Measurements from ENCODE around the gene CYFIP2.

The CYFIP2 gene

DNA sequence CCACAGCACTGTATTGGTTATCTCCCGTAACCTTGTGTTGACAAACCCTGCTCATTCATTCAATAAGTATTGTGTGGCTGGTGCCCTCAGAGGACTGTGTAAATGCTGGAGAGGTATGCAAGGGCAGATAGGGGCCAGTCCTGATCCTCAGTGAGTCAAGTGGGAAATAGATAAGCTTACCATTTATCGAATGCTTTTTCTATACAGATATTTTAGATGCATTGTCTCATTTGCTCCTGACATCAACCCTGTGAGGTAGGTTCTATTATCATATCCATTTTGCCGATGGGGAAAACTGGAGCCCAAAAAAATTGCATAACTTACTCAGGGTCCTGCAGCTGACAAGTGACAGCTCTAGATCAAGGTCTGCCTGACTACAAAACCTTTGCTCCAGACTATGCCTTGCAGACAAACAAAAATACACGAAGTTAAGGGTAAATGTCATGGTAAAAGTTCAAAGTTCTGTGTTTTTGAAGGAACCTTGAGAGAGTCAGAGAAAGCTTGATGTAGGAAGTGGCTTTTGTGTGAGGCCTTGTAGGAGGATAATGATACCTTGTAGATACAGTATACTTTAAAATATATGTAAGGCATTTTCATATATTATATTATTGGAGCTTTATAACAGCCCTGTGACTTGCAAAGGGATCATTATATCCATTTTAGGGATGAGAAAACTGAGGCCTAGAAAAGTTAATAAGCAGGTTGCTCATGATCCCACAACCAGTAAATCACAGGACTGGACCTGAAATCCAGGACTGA, 22.7 kb downstream of the CYFIP2 start:
- DNase-seq (ENCODE audit: low spot score) = no peak

DNA sequence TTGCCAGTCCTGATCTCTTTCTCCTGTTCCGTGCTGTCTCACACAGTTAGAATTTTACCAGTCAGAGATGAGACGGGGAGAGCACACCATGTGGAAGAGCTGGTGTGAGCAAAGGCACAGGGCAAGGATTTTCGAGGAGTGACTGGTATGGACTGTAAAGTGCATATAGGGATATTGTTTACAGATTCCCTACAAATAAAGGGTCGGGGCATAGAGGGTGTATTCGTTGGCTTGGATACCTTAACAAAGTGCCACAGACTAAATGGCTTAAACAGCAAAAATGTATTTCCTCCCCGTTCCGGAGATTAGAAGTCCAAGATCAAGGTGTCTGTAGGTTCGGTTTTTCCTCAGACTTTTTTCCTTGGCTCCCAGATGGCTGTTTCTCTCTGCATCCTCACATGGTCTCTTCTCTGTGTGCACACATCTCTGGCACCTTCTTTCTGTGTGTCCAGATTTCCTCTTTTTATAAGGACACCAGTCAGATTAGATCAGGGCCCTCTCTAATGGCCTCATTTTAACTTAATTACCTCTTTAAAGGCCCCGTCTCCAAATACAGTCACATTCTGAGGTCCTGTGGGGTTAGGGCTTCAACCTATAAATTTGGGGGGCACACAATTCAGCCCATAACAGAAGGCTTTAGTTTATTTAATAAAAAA, 23.4 kb downstream of the CYFIP2 start:
- no peak for DNase-seq (ENCODE audit: low spot score)

DNA sequence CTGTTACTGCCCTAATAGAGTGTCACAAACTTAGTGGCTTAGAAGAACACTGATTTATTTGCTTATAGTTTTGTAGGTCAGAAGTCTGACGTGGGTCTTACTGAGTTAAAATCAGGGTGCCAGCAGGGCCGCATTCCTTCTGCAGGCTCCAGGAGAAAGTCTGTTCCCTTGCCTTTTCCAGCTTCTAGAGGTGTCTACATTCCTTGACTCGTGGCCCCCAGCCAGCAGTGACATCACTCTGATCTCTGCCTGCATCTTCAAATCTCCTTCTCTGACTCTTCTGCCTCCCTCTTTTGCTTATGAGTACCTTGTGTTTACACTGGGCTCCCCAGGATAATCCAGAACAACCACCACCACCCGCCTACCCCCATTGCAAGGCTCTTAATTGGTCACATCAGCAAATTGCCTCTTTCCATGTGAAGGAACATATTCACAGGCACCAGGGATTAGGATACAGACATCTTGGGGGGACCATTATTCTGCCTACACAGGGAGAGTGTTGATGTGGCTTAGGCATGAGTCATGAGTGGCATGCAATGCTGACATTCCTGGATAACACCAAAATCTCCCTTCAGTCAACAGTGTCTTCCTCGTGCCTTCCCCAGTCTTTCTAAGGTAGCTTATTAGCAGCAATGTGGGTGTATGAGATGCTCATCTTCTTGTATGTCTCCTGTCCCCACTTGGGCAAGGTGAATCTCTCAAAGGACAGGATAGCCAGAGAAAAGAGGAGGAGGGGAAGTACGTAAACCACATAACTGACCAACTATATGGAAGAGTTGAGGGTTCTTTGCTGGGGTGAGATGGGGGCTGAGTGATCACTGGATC, 24.4 kb downstream of the CYFIP2 start:
- no peak for DNase-seq (ENCODE audit: low spot score)

DNA sequence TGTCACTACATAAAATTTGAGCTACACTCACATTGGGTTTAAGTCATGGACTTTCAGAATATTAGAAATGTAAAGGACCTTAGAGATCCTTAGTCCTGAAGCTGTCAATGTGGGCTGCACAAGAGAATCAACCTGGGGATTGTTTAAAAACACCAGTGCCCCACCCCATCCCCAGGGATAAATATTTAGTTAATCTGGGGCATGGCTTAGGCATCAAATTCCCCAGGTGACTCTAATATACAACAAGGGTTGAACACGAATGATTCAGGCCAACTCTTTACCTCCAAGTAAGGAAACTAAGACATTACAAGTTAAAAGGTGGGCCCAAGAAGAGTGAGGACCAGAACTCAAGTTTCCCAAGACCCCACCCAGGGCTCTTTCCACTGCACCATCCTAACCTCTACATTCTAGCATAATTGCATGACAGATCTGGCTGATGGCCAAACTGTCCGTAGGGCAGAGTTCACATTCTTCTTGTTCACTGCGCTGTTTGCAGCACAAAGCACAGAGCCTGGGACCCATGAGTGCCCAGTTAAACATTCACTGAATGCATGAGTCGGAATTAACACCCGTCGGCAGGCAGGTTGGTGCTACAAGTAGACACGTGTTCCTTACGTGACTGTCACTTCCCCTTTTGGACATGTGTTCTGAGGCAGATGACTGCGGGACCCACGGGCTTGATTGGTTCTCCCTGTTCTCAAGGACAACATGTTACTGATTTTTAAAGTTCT, 25.2 kb downstream of the CYFIP2 start:
- DNase-seq (ENCODE audit: low spot score) = no peak

DNA sequence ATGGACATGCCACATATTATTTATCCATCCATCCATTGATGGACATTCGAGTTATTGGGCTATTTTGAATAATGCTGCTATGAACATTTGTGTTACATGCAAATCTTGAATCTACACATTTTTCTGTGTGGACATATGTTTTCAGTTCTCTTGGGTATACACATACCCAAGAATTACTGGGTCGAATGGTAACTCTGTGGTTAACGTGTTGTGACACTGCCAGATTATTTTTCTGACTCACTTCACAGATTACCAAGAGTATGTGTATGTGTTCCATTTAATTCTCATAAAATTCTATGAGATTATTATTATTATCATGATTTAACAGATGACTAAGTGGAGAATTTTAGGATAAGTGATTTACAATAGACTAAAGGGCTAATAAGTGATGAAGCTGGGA, 26.7 kb downstream of the CYFIP2 start:
- DNase-seq (ENCODE audit: low spot score) = no peak

DNA sequence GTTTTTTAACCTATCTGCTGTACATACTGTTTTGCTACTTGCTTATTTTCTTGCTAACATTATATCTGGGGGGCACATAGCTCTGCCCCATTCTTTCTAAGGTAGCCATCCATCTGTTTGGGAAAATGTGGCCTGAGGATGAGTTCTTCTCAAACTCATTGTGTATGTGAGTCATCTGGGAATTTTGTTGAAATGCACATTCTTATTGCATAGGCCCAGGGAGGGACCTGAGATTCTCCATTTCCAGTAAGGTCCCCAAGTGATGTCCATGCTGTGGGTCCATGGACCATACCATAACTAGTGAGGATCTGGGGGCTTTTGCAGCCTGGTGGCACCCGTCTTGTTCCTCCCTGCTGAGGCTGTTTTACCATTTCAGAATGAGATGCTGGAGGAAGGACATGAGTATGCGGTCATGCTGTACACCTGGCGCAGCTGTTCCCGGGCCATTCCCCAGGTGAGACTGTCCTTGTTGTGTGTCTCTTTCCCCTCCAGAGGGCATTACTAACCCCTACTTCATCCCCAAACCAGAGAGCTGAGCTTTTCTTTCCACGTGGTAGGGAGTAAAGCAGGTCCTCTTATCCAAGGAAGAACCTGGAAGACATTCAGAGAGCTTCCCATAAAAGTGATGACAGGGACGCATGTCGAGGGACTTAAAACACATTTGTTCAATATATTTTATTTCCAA, 28.6 kb downstream of the CYFIP2 start:
- no peak for DNase-seq (ENCODE audit: low spot score)

DNA sequence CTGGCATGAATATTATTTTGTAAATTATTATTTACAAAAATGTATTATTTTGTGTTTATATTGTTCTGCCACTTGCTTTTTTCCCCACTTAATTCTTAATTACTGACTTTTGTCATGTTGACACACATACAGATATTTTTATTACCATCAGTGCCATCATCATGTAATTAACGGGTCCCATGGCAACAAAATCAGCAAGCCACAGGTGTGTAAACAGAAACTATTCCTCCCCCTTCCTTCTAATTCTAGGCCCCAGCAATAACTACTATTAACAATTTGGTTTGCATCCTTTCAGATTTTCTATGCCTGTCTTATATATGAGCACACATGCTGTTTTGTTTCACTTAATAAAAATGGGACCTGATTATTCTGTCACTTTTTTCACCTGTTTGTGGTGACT, 29.3 kb downstream of the CYFIP2 start:
- DNase-seq (ENCODE audit: low spot score) = no peak

DNA sequence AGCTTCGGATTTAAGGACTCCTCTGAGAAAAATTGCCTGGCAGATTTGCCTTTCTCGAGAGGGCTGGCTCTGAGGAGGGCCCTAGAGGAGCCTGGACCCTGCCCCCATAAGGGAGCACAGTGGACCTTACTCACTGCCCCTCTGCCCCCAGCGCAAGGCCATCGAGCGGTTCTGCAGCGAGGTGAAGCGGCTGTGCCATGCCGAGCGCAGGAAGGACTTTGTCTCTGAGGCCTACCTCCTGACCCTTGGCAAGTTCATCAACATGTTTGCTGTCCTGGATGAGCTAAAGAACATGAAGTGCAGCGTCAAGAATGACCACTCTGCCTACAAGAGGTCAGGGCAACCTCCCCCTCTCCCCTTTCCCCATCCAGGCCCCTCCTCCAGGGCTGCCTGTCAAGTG, 34.6 kb downstream of the CYFIP2 start:
- DNase-seq (ENCODE audit: low spot score) = no peak

DNA sequence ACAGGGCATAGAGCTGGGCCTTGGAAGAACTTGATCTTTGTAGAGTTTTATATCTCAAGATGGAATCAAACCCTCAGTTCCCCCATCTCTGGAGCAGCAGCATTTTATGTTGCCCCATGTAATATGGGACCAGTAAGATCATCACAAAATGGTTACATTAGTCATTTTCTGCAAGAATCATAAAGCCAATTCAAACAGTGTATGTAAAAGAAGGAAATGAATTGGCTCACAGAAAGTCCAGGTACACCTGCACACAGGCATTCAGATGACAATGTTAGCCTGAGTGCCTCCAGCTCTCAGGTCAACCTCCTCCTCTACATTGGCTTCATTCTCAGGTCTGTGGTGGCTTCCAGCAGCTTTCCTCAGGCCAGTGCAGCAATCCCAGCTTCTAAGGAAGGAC, 35.1 kb downstream of the CYFIP2 start:
- DNase-seq (ENCODE audit: low spot score) = no peak

DNA sequence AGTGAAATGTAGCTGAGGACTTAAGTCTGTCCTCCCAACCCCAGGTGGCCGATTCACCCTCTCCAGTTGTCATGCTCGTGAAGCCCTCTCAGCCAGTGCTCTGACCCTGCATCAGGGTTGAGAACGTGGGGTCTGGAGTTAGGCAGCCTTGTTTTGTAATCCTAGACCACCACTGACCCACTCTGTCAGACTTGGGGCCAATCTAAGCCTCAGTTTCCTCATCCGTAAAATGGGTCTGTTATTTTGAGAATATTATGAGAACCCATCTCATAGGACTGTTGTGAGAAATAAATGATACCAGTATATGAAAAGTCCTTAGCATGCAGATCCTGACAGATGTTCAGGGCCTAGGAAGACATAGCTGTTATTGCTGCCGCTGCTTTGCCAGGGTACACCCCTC, 37.1 kb downstream of the CYFIP2 start:
- DNase-seq (ENCODE audit: low spot score) = no peak

DNA sequence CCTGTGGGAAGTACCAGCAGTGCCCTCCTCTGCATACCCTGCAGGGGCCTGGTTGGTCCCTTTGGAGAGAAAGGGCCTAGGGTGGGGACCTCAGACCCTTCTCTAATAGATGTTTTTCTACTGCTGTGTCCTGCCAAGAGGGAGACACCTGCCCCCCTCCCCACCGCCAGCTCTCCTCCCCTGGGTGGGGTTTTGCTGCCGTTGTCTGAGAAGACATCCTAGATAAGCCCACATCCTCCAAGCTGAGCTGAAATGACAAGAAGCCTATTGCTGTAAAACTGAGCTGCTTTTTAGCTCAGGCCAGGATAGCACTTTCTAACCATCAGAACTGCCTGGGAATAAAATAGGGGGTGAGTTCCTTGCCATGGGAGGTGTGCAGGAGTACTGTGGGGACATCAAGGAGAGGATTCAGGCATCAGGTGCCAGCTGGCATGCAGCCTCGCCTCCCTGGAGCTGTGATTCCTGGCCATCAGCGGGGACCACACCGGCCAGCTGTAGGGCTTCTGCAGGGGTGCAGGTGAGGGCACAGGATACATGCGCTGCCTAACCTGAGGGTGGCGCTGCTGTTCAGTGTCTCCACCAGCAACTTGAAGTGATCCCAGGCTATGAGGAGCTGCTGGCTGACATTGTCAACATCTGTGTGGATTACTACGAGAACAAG, 37.9 kb downstream of the CYFIP2 start:
- DNase-seq (ENCODE audit: low spot score) = no peak

DNA sequence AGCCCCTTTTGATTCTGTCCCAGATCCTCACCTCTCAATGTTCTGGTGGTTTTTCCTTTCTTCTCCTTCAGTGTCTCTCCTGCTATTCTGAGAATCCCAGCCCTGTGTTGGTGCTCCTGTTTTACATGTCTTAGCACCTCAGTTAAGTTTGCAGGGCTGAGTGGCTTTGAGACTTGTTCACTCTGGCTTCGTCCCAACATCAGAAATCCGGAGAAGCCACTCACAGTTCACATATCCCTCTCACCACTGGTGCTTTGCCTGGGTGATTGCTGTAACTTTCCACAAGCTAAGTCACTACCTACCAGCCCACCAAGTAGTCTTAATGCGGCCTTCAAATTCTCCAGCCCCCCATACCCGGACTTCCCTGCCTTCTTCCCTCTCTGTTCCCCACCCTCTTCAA, 40.2 kb downstream of the CYFIP2 start:
- no peak for DNase-seq (ENCODE audit: low spot score)

DNA sequence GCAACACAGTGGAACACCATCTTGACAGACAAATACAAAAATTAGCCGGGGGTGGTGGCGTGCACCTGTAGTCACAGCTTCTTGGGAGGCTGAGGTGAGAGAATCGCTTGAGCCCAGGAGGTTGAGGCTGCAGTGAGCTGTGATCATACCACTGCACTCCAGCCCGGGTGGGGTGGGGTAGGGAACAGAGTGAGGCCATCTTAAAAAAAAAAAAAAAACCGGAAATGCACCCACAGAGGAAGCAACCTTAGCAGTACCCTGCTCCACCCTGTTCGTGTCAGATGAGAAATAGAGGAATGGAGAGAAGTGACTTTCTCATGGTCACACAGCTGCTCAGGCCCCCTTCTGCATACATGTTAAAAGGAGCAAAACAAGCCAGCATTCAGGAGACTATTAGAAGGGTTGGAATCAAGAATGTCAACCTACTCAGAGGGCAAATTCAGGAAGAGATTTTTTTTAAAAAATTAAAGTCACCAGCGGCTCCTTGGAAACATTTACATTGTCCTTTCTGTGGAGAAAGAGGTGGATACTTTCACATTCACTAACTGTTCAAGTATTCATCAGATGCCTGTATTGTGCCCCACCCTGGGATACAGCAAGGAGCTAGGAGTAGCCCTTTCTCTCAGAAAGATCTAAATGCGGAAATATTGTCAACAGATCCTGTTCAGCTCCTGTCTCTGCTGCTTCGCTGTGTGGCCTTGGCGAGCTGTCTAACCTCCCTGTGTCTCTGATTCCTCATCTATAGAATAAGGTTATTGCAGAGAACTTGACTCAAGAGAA, 41.0 kb downstream of the CYFIP2 start:
- no peak for DNase-seq (ENCODE audit: low spot score)

DNA sequence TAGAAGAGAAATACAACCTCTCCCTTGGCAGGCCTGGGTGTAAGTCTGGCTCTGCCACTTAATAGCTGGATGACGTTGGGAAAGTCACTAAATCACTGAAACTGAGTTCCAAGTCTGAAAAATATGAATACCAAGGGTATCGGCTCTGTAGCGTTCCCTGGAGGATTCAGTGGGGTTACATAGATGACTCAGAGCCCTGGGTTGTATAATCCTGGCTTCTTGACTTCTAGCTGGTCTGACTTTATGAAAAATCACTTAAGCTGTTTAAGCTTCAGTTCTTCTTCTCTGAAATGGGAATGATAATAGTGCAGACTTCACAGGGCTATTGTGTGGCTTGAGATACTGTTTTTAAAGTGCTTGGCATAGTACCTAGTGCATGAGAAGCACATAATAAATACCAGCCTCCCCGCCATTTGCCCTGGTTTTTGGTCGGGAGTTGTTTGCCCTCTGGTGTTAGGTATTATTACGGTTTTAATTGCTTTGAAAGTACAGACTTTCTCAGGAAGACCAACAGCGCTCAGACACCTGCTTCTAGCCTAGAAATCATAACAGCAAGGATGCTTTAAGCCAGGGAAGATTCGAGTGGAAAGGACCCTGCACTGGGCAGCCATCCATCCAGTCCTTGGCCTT, 43.0 kb downstream of the CYFIP2 start:
- no peak for DNase-seq (ENCODE audit: low spot score)

DNA sequence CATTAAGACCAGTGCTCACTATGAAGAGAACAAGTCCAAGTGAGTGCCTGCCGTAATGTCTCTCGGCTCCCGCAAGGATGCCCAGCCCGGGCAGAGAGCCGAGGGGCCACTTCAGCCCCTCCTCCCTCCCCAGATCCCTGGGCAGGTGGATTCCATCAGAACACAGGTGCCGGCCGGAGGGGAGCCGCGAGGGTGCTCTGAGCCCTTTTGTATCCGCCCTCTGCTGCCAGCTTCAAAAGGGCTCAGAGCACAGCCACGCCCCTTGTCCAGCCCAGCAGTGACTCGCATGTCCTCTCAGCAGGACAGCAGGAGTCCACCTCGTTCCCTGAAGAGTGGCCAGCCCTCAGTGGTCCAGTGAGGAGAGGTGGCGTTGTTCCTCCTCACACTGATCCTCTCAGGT, 43.9 kb downstream of the CYFIP2 start:
- no peak for DNase-seq (ENCODE audit: low spot score)

DNA sequence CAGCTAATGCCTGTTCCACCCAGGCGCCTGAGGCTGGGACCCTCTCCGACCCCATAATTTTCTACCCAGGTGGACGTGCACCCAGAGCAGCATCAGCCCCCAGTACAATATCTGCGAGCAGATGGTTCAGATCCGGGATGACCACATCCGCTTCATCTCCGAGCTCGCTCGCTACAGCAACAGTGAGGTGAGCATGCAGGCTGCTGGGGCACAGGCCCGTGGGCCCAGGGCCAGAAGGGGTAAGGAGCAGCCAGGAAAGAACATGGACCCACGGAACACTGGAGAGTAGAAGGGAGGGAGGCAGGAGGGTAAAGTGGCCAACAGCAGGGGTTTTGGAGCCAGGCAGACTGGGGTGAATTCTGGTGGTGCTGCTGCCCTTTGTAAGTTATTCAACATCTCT, 45.7 kb downstream of the CYFIP2 start:
- no peak for DNase-seq (ENCODE audit: low spot score)

DNA sequence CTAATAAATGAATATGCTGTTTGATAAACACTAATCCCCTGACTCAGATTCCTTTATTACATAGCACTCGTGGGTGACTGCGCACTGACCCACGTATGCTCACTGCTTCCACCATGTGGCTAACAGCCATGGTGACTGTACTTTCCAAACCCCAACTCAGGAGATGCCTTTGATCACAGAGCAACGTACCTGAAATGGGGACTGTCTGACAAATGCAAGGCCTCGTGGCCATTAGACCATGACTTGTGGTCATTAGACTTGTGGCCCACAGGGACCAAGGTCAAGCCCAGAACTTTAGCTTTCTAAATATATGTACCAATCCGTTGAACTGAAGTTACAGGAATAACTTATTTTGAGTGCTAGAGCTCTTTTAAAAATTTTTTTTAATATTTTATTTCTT, 46.6 kb downstream of the CYFIP2 start:
- DNase-seq (ENCODE audit: low spot score) = peak; percentile 82

DNA sequence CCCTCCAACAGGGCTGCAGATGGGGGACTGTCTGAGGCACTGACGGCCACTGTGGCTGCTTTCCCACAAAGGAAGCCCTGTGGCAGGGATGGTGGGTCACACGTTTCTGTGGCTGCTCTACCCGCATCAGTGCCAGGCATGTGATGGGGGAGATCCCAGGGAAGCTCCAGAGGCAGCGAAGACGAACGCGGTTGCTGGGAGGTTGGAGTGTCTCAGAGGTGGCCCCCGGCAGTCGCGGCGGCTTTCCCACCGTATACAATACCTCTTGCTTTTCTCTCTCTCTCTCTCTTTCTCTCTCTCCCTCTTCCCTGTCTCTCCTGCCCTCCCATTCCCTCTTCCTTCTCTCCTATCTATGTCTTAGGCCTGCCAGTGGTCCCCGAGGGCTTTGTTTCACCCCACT, 56.7 kb downstream of the CYFIP2 start:
- no peak for DNase-seq (ENCODE audit: low spot score)

DNA sequence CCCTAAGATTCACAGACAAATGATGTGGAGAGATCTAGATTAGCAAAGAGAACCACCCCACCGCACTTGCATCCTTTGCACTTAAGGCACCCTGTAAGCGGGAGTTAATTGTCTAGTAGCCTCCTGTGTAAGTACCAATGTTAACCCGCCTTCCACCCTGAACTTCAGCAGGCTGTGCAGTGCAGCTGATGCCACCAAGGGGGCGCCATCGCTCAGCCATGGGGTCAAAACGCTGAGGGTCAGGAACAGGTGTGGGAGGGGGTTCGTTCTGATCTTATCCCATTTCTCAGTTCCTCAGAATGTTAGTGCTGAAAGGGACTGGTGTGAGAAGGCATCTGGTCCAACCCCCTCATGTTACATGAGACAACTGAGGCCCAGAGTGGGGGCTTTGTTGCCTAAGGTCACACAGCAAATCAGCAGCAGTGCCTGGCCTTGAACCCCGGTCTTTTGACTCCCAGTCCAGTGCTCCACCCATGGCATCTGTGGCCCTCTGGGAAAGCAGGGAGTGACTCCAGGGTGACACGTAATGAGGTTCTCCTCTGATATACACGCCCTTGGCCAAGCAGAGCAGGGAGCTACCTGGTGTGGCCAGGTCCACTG, 57.3 kb downstream of the CYFIP2 start:
- no peak for DNase-seq (ENCODE audit: low spot score)

DNA sequence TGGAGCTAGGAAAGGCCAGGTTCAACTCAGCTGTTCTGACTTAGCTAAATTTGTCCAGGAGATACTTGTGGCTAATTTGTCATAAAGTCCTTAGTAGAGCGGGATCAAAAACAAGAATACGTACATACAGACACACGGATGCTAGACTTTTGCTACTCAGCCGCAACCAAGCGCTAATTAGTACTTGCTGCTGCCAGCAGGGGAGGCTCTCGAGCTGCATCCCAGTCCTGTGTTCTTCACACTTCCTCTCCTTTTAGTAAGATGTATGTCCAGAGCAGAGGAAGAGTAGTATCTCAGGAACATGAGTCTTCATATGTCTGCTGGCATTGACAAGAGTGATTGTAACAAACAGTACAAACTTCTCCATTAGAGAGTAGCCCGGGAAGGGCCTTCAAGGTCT, 58.3 kb downstream of the CYFIP2 start:
- no peak for DNase-seq (ENCODE audit: low spot score)
